ENCODE results near the gene EXOC1L. TPM values are rescaled to one million over a fixed set of nuclear protein-coding genes. Genes with fewer than 3 reads are reported as not detected.

The EXOC1L gene
- total RNA-seq, 1 donor from 2014 or later = not detected

DNA sequence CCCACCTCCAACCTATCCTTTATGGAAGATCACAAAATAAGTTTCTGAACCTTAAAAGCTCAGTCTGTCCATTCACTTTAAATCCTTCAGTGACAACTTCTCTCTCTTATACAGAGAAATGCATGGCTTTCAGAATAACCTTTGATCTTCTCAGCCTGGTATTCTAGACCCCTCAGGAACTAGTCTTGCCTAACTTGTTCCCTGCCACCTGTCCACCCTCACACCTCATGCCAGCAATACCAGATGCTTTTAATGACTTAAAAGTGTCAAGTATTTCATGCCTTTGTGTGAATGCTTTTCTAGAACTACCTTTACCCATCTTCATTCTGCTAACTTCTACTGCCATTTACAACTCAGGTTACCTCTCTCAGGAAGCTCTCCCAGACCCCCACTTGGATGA, 7.4 kb downstream of the EXOC1L start:
- no peaks in the 10 kb centered on the region for H3K9me3 Mint-ChIP-seq
- H3K27ac Mint-ChIP-seq = no peak overlapping the region
- H3K36me3 Mint-ChIP-seq = no peaks in the 10 kb centered on the region
- peaks cover 35% of the 10 kb centered on the region for H3K27me3 Mint-ChIP-seq
- no peaks in the 10 kb centered on the region for H3K4me1 Mint-ChIP-seq (ENCODE audit: unreplicated experiment)
- TF ChIP-seq CTCF (conservative IDR thresholded peaks at IDR 0.05) = no peak
- DNase-seq (ENCODE audit: extremely low spot score, unreplicated experiment) = no peak
- H3K4me3 Mint-ChIP-seq = no peak overlapping the region

GRCh38 chr4:55827582-55827981, 8.0 kb downstream of the EXOC1L start:
- H3K9me3 Mint-ChIP-seq = no peaks in the 10 kb centered on the region

GRCh38 chr4:55830048-55830447, 10.5 kb downstream of the EXOC1L start:
- no peak for TF ChIP-seq CTCF (conservative IDR thresholded peaks at IDR 0.05)
- Mint-ChIP-seq H3K36me3 (no peaks in the 10 kb centered on the region), H3K4me3 (no peak overlapping the region), H3K27ac (no peak overlapping the region), H3K4me1 (ENCODE audit: unreplicated experiment) (no peaks in the 10 kb centered on the region), H3K9me3 (no peaks in the 10 kb centered on the region), H3K27me3 (peaks cover 31% of the 10 kb centered on the region)
- DNase-seq (ENCODE audit: extremely low spot score, unreplicated experiment) = no peak

More at GRCh38 chr4:55827582-55827981, 8.0 kb downstream of the EXOC1L start:
- DNase-seq (ENCODE audit: extremely low spot score, unreplicated experiment) = no peak
- Mint-ChIP-seq H3K4me1 (ENCODE audit: unreplicated experiment) (no peaks in the 10 kb centered on the region), H3K27ac (no peak overlapping the region), H3K4me3 (no peak overlapping the region), H3K27me3 (peaks cover 31% of the 10 kb centered on the region), H3K36me3 (no peaks in the 10 kb centered on the region)
- TF ChIP-seq CTCF (conservative IDR thresholded peaks at IDR 0.05) = no peak

DNA sequence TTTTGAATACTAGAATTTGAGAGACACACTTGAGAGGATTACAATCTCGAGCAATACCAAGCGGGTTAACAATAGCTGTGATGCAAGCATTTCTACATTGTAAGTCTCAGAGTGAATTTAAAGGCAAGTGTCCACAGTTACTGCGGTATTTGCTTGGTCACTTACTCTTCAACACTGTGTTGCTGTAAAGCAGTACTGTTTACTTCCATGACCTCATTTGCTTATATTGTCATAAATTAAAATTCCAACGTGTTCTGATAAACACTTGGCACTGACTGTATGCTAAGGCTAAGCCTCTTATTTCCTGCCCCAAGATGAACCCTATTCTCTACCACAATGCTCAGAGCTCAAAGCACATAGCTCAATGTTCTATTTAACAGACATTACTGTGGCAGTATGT, 11.1 kb downstream of the EXOC1L start:
- no peaks in the 10 kb centered on the region for H3K4me1 Mint-ChIP-seq (ENCODE audit: unreplicated experiment)
- no peak overlapping the region for H3K4me3 Mint-ChIP-seq
- no peaks in the 10 kb centered on the region for H3K9me3 Mint-ChIP-seq
- no peak for TF ChIP-seq CTCF (conservative IDR thresholded peaks at IDR 0.05)
- peaks cover 36% of the 10 kb centered on the region for H3K27me3 Mint-ChIP-seq
- no peak overlapping the region for H3K27ac Mint-ChIP-seq
- DNase-seq (ENCODE audit: extremely low spot score, unreplicated experiment) = no peak
- H3K36me3 Mint-ChIP-seq = no peaks in the 10 kb centered on the region

- H3K36me3 Mint-ChIP-seq = no peaks in the 10 kb centered on the region
Observed at GRCh38 chr4:55834086-55834795, 14.7 kb downstream of the EXOC1L start.

More at GRCh38 chr4:55834086-55834795, 14.7 kb downstream of the EXOC1L start:
- no peak overlapping the region for H3K27ac Mint-ChIP-seq
- H3K4me1 Mint-ChIP-seq (ENCODE audit: unreplicated experiment) = no peaks in the 10 kb centered on the region
- no peak for DNase-seq (ENCODE audit: extremely low spot score, unreplicated experiment)
- TF ChIP-seq CTCF (conservative IDR thresholded peaks at IDR 0.05) = no peak
- no peaks in the 10 kb centered on the region for H3K9me3 Mint-ChIP-seq
- H3K27me3 Mint-ChIP-seq = peaks cover 17% of the 10 kb centered on the region
- H3K4me3 Mint-ChIP-seq = no peak overlapping the region
